ENCODE data around the gene MAPRE2.

MAPRE2 gene

DNA sequence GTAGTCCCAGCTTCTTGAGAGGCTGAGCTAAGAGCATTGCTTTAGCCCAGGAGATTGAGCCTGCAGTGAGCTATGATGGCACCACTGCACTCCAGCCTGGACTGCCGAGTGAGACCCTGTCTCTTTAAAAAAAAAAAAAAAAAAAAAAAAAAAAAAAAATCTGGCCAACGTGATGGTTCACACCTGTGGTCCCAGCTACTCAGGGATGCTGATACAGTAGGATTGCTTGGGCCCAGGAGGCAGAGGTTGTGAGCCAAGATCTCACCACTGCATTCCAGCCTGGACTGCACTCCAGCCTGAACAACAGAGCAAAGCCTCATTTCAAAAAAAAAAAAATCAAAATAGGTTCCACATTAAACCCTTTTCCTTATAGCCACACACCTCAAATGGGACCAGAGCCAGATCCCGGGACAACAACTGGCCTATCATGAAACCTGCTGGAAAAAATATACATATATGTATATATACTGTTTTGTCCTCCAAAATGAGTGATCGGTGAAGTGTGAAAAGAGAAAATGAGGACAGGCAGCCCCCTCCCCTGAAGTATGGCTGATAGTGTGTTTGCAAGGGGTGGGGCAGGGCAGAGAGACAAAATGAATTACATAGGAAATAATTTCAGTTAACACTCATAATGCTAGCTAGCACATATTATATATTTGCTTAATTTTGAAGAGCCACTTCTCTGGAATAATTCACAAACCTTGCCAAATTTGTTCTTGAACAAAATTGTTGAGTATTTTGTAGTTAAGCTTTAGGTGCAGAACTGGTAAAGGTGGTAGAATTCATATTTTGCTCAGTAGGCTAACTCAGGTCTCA is 22.9 kb downstream of the MAPRE2 start:
- DNase-seq: no peak

DNA sequence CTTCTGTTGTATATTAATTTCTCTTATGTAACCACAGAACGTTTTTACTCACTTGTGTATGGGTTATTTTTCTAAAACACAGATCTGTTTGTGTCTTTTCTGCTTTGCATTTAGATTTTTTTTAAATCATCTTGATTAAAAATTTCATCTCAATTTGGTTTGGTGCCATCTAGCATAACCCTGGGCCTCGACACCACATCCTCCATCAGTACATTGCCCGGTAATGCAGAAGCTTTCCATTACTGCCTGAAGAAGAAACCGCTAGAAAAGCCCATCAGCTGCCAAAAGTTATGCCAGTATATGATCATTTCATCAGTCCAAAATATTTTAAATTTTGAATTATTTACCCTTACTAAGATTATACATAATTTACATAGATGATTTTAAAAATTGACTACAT is 26.2 kb downstream of the MAPRE2 start:
- no peak for DNase-seq

DNA sequence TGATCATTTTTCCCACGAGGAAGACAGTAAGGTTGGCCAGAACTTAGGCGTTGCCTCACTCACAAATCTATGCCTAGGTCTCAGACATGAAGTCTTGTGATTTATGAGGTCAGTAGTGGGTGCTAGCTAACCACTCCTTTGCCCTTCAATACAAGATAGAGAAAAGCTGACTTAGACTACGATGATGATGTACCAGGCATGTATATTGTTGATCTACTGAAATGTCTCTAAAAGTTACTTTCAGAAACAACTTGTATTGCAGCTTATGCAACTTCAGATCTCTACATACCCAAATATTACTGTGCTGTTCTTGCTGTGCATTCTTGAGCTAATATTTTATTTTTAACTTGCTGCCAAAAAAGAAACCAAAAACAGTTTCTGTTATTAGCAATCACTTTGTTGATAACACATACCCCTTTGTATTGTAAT is 30.6 kb downstream of the MAPRE2 start:
- DNase-seq: no peak

DNA sequence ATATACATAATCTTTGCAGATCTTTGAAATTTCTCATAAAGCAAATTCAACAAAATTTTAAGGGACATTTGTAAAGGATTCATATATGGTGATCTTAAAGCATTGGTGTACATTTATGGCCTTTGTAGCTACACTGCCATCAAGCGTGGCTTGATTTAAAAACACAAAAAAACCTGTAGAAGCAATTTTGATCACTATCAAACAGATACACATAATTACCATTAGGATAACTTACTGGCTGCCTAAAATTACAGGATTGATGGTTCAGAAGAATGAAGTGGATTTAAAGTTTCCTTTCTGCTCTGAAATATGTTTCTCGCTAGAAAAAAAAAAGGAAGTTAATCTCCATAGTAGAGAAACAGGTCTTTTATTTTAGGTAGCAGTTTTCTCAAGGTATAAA is 31.4 kb downstream of the MAPRE2 start:
- DNase-seq: no peak

DNA sequence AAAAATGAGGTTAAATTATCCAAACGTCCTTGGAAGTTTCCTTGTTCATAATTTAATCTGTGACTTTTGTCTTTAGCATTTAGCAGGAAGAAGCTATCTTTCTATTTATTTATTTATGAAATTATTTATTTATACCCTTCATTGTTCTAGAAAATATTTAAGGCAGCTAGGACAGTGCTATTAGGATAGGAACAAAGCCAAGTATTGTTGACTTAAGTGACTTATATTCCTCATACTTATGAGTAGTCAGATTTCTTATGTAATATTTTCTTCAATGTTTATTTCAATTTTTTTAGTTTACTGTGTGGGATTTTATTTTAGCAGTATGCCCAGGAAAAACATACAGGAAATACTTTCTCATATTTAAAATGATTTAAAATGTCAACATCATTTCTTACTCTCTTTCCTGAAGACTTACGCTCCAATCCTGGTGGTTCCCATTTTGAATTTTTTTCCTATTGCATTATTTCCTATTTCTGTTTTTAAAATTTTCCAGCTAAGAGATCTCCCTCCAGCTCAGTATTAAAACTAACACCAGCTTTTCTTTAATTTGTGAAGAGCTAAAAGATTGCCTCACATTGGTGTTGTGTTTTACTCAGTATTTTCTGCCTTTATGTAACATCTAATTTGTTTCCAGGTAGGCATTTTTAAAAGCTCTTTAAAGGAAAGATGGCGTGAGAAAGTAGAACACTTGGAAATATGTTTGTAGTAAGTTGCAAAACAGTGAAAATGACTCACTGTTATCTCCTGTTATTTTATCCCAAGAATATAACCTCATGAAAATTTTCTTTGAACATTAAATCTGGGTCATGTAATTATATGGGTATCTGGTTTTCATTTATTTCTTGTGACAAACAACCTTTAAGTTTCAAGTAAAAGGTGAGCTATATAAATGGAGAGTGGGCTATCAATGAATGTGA is 32.2 kb downstream of the MAPRE2 start:
- no peak for DNase-seq

- no peak for DNase-seq
These were observed 33.4 kb downstream of the MAPRE2 start for GRCh38 chr18:35074581-35074980.

GRCh38 chr18:35075132-35075531 is 33.9 kb downstream of the MAPRE2 start:
- DNase-seq: no peak

DNA sequence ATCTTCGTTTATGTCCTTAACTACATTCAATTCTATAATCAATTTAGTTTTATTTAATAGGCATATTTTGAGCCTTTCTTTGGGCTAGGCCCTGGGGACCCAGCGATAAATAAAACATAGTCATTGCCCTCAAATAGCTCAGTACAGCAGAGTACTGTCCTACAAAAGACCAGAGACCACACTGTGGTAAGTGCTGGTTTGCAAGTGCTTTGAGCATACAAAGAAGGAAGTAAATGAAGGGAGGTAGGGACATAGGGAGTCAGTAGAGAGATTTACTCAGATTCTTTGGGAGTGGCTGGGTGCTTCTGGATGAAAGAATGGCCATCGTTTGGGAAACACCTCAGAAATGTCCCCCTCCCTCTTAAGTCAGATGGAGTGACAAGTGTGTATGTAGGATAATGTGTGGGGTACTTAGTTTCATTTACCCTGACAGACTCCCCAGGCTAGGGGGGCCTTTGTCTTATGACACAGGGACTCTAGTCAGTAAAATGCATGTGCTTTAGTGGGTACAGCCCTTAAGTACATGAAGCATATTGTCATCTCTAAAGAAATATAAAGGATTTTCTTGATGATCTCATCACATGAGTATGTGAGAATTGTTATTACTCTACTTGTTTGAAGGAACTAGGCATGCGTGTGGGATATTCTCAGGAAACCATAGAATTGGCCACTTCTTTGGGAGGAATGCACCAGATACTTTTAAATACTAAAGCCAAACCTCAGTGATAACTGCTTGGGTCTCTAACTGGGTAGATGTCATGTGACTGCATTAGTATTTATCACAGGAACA is 35.1 kb downstream of the MAPRE2 start:
- DNase-seq: no peak

DNA sequence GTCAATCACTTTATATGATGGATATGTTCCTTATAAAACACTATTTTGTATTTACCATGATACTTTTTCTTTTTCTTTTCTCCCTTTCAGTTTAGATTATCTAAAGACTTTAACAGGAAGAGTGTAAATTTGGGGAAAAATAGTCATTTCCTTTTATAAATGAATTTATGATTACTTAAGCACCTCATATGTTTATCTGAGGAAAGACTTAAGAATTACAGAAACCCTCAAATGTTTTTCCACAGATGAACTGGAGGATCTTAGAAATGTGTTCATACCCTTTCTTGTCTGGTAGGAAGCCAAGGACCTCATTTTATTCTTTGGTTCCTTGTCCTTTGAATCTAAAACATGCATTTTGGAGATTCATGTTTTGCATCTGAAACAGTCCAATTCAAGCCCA is 36.7 kb downstream of the MAPRE2 start:
- DNase-seq: no peak

GRCh38 chr18:35080058-35080457 is 38.8 kb downstream of the MAPRE2 start:
- DNase-seq: no peak

GRCh38 chr18:35083174-35083712 is 42.0 kb downstream of the MAPRE2 start:
- no peak for DNase-seq

DNA sequence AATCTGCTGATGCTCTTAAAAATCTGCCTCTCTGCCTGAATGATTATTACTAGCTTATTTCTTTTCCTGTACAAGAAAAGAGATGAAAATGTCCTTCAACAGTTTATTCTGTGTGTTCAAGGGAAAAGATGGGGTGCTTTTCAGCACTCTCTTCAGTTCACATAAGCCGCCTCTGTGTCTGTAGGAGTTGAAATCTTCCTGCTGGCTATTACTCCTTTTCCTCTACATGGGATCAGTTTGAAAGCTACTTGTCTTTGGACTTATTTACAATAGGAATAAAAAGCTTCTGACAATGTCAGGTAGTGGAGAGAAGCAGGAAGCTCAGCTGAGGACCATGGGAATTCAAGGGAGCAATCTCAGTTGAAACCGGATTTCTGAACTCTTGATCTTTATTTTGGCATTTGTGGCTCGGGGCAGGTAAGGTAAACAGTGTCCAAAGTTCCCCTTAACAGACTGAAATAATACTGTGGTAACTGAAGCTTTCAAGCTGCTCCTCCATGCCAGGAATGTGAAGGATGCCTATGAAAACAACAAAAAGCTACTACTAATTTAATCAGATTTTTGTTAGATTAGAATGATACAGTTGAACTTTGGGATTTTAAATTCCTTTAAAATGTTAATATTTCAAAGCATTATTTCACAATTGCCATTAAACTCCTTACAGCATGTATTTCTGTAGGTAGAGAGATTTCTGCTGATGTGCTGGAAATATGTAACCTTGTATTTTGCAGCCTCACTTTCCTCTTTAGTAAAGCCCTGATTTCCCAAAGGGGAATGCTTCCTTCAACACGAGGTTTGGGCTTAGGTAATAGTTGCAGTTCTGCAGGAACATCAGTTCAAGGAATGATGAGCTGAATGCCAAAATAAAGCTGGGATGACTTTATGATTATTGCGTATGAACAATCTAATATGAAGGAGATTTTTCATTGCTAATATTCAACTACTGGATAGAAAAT is 43.6 kb downstream of the MAPRE2 start:
- DNase-seq: no peak

GRCh38 chr18:35085450-35086380 is 44.5 kb downstream of the MAPRE2 start:
- DNase-seq: no peak

GRCh38 chr18:35086704-35087103 is 45.5 kb downstream of the MAPRE2 start:
- DNase-seq: no peak

- DNase-seq: no peak
These were observed 46.5 kb downstream of the MAPRE2 start for GRCh38 chr18:35087726-35088125.

DNA sequence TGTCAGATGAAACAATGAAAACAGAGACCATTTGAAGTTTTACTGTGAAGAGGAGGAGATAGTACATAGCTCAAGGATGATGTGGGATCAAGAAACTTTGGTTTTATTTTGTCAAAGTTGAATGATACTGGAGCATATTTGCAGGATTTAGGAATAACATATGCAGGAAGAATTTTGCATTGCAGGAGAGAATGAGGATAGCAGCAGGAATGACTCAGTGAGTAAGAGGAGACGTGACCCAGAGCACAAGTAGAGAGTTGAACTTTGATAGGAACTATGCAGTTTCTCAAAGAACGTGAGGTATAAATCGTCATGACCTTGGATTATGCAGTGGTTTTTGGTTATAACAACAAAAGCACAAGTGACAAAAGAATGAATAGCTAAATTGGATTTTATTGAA is 47.7 kb downstream of the MAPRE2 start:
- DNase-seq: no peak

DNA sequence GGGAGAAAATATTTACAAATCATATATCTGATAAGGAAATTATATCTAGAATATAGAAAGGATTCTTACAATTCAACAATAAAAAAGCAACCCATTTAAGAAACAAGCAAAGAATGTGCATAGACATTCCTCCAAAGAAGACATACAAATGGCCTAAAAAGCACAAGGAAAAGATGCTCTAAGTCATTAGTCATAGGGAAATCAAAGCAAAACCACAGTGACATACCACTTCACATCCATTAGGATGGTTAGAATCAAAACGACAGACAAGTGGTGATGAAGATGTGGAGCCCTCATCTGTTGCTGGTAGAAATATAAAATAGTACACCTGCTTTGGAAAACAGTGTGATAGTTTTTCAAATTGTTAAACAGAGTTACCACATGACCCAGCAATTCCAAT is 48.2 kb downstream of the MAPRE2 start:
- no peak for DNase-seq

- DNase-seq: no peak
These were observed 48.8 kb downstream of the MAPRE2 start for GRCh38 chr18:35089891-35090550.

DNA sequence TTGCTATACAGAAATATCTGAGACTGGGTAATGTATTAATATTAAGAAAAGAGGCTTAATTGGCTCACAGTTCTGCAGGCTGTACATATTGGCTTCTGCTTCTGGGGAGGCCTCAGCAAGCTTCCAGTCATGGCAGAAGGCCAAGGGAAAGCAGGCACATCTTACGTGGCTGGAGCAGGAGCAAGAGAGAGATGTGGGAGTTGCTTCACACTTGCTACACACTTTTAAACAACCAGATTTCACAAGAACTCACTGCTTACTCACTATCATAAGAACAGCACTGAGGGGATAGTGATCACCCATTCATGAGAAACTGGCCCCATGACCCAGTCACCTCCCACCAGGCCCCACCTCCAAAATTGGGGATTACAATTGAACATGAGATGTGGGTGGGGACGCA is 50.6 kb downstream of the MAPRE2 start:
- DNase-seq: no peak
